HG03469 (cell line): Measurements from ENCODE around the gene ZKSCAN1.

Experiments used
- ATAC-seq: cut with Tn5 transposase; IDR thresholded peaks from one replicate; pipeline ENCODE4 v1.9.1; 2021; ENCODE audit warnings: mild to moderate bottlenecking, moderate library complexity, moderate number of reproducible peaks; ENCODE audit not compliant: unreplicated experiment

Gene ZKSCAN1

DNA sequence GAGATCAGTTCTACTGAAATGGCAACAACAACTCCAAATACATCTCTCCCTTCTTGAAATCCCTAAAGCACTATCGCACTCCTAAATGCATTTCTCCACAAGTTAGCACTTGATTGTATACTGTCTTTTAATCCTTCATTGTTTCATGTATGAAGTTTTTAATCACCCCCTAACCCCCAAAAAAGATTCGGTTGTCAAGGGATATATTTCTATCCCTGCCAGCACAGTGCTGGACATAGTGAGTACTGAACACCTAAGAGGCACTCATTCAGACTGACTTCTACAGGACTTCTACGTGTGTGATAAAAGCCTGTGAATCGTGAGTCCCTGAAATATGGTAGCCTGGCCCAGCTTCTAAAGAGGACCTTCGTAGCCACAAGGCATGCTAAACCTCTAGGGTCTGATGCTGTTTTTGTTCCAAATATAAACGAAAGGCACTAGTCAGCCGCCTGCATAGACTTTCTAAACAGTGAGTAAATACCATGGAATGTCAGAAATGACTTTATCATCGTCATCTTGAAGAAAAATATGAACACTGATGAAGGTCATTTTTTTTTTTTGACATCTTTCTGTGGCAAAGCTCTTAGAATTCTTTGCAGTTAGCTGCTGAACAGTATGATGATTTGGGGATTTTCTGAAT lies 19.6 kb downstream of the ZKSCAN1 start:
- no peak for ATAC-seq

DNA sequence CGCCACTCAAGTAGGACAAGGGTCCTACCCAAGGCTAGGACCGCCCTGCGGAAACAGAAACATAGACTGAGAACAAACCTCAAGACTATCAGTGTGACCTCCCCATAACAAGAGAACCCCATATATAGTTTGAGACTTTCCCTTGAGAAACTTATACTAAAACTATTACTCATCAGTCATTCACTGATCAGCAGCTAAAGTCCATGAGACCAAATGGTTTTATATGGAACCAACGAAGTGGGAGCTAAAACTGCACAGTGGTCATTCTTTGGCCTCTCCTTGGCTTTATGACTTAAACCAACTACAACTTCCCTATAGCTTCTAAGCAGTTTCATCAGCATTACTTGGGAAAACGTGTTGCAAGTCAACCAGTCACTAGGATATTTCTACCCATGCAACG lies 20.5 kb downstream of the ZKSCAN1 start:
- no peak for ATAC-seq

DNA sequence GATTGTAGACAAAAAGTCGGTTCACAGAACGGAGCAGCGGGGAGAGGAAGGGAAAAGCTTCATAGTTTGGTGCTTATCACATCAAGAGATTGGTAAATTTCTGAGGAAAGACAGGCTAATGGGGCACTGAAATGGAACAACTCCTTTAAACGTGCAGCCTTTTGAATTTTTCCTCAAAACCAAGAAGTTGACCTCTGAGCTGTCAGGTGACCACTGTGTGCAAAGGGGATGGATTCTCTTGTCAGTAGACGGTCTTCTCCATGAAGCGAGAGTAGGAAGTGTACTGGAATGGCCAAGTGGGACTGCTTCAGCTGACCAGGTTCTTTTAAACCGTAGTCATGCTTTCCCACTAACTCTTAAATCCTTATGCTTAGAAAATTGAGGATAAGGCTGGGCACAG lies 22.9 kb downstream of the ZKSCAN1 start:
- ATAC-seq = no peak

GRCh38 chr7:100040575-100040974 lies 25.2 kb downstream of the ZKSCAN1 start:
- ATAC-seq = no peak

GRCh38 chr7:100044718-100045117 lies 29.3 kb downstream of the ZKSCAN1 start:
- ATAC-seq = no peak

DNA sequence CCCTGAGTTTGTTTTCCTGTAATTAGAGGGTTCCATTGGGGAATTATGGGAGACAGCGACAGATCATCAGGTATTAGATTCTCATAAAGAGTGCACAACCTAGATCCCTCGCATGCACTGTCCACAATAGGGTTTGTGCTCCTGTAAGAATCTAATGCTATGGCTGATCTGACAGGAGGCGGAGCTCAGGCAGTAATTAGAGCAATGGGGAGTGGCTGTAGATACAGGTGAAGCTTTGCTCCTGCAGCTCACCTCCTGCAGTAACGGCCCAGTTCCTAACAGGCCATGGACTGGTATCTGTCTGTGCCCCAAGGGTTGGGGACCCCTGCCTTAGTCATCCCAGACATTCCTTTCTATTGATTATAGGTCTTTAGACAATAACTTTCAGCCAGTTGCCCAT lies 33.3 kb downstream of the ZKSCAN1 start:
- no peak for ATAC-seq

DNA sequence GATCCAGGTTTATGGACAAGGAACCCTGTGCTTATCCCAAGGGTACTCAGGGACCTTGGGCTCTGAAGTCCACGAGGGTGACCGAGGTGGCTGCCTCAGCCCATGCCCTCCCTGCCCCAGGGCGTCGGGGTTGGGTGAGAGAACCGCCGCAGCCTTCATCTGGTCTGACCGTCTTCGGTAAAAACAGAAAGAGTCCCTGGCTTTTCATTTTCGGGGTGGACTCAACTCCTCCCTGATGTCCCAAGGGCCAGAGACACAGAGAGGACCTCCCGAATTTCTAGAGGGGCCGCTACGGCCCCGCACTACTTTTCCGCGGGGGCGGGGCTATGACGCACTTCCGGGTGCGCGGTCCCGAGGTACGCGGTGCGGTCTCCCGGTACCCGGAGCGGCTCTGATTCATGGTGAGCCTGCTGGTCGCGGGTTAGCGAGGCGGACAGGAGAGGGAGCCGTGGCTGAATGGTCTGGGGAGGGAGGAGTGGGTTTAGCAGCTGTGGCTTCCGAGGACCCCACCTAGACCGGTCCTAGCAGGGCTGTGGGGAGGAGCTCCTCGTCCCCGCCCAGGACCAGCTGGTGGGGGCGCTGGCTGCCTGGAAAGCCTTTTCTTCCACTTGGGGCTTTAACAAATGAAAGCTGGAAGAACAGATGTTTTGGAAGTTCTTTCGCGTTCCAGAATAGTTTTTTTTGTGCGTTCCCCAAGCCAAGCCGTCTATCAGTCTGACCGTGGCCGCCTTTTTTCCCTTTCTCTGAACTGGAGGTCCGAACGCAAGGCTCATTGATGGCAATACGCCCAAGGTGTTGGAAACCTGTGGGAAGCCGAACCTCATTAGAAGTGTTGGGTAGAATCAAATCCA lies 34.3 kb downstream of the ZKSCAN1 start, which contains the start of gene ZSCAN21:
Gene ZSCAN21 (plus strand): TSS at position 334 of the 851 bp plus-strand sequence. CDS start 7,233 bp downstream, outside the sequence.
- ATAC-seq = peak; percentile 58

- no peak for ATAC-seq
These were observed 36.2 kb downstream of the ZKSCAN1 start for GRCh38 chr7:100051611-100052010.

DNA sequence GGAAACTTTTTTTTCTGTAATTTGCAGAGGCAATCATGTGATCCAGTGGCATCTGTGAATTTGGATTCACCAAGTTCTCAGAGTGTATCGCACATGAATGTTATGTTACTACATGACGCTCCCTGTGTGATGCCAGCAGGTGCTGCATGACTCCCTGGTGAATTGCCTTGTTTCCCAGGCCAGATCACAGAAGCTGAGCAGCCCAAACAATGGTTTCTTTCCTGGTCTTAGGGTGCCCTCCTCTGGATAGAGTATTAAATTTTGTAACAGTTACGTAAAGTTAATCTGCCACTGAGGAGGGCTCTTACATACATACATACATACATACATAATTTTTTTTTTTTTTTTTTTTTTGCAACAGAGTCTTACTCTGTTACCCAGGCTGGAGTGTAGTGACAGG lies 37.8 kb downstream of the ZKSCAN1 start:
- ATAC-seq = no peak

DNA sequence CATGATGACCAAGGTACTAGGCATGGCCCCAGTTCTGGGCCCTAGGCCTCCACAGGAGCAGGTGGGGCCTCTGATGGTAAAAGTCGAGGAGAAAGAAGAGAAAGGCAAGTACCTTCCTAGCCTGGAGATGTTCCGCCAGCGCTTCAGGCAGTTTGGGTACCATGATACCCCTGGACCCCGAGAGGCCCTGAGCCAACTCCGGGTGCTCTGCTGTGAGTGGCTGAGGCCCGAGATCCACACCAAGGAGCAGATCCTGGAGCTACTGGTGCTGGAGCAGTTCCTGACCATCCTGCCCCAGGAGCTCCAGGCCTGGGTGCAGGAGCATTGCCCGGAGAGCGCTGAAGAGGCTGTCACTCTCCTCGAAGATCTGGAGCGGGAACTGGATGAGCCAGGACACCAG lies 41.6 kb downstream of the ZKSCAN1 start:
- ATAC-seq = no peak

GRCh38 chr7:100059251-100059739 lies 43.9 kb downstream of the ZKSCAN1 start:
- no peak for ATAC-seq

GRCh38 chr7:100061518-100062193 lies 46.3 kb downstream of the ZKSCAN1 start:
- ATAC-seq = no peak

DNA sequence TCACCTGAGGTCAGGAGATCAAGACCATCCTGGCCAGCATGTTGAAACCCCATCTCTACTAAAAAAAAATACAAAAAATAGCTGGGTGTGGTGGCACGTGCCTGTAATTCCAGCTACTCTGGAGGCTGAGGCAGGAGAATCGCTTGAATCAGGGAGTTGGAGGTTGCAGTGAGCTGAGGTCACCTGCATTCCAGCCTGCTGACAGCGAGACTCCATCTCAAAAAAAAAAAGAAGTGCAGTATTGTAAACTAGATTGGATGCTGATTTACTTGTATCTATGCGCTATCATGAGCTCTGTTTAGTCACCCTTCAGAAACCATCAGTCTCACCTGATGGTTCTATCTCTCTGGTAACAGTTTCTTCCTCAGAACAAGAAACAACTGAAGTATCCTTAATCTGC lies 48.0 kb downstream of the ZKSCAN1 start:
- ATAC-seq = no peak

GRCh38 chr7:100064162-100064561 lies 48.8 kb downstream of the ZKSCAN1 start:
- no peak for ATAC-seq

DNA sequence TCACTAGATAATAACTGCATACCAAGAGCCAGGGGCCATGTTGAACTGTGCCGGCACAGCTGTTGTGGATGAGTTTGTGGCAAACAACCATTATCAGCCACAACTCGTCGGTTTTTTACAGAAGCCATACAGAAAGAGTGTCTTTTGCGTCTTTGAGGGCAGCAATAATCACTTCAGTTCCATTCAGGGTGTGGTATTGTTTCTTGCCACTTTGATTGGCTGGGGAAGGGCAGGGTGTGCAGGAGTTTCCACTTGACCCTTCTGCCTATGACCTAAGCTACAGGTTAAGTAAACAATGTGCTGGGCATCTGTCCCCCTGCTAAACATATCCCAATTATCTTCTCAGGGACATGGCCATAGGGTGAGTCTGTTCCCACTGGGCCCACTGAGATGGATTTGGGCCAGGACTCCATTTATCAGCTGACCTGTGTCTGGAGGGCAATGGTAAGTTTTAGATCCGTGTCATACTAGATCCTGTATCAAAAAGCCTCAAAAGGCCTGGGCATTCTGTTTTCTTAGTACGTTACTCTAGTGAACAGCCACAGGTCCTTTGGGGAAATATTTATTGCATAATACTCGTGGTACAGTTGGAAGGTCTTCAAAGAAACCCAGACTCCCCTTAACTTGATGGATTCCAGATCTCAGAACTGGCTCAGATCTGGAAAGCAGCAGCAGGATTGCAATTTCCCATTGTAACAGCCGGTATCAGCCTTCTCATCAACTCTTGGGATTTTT lies 50.2 kb downstream of the ZKSCAN1 start:
- no peak for ATAC-seq

DNA sequence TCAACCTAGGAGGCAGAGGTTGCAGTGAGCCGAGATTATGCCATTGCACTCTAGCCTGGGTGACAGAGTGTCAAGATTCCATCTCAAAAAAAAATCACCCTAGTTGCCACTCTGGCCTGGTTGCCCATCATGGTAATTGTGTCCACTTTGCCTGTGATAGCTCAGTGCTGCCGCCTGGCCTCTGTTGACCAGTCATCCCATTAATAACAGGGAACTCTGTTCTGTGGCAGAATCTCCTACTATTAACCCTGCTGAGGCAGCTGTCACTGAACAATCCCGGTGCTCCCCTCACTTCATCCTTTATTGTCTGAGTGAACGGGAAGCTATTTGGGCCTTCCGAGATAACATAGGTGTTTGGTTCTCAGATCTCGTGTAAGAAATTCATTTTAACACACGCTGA lies 51.6 kb downstream of the ZKSCAN1 start:
- no peak for ATAC-seq

- no peak for ATAC-seq
These were observed 54.6 kb downstream of the ZKSCAN1 start for GRCh38 chr7:100069991-100070390.

DNA sequence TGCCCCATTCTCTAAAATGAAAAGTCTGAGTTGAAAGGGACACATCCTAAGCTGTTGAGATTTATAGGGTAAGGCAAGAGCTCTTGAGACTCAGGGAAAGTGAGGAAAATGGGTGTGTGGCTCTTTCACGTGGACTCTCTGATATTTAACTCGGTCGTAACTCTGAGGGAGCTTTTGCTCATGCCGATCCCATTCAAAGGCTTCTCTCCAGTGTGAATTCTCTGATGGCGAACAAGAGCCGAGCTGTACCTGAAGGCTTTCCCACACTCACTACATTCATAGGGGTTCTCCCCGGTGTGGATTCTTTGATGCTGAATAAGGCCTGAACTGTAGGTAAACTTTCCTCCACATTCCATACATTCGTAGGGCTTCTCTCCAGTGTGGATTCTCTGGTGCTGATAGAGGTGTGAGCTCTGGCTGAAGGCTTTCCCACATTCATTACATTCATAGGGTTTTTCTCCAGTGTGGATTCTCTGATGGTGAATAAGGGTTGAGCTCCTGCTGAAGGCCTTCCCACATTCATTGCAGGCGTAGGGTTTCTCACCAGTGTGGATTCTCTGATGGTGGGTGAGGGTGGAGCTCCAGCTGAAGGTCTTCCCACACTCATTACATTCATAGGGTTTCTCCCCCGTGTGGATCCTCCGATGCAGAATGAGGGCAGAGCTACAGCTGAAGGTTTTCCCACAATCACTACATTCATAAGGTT lies 55.8 kb downstream of the ZKSCAN1 start:
- no peak for ATAC-seq

GRCh38 chr7:100072462-100072861 lies 57.1 kb downstream of the ZKSCAN1 start:
- ATAC-seq = no peak

- no peak for ATAC-seq
These were observed 59.4 kb downstream of the ZKSCAN1 start for GRCh38 chr7:100074841-100075240.
